ENCODE measurements around the gene SOAT1. TPM values are rescaled to one million over a fixed set of nuclear protein-coding genes. Genes with fewer than 3 reads are reported as not detected.

Gene SOAT1
- total RNA-seq, 1 donor from 2014 or later = 111 TPM

DNA sequence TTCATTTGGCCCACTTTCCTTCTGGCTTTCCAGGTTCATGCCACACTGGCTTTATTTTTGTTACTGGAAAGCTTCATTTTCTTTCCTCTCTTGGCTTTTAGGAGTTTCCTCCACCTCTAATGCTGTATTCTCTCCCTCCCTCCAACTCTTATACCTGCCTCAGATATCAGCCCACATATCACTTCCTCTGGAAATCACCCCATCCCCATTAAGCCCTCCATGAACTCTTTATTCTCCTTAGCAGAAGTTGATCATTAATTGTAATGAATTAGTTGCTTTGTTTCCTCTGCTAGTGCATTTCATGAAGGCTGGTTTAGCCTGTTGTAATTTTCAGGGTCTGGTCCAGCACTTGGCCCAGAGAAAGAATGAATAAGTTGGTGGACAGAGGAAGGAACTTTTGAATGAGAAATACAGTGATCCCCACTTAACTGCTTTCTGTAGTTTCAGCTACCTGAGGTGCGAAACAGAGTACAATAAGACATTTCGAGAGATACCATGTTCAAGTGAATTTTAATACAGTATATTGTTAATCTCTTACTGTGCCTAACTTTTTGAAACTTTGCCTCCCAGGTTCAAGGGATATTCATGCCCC lies 1.7 kb downstream of the SOAT1 start:
- Histone ChIP-seq H3K4me2 (ENCODE audit: low read length) (peak overlapping the region; percentile 93), H3K27ac (ENCODE audit: low read depth, low read length) (peak overlapping the region; percentile 88), H2AFZ (ENCODE audit: low read depth, low read length) (no peak overlapping the region), H4K20me1 (ENCODE audit: insufficient read depth, low read length) (peaks cover 19% of the 10 kb centered on the region), H3K4me3 (ENCODE audit: insufficient read depth, low read depth, low read length) (peak overlapping the region; percentile 90), H3K9ac (ENCODE audit: low read length) (peak overlapping the region; percentile 92), H3K9me3 (ENCODE audit: insufficient read depth, low read depth, low read length) (no peaks in the 10 kb centered on the region), H3K4me1 (ENCODE audit: insufficient read depth, low read length) (peaks cover 15% of the 10 kb centered on the region), H3K36me3 (ENCODE audit: insufficient read depth, low read length) (no peaks in the 10 kb centered on the region), H3K27me3 (ENCODE audit: insufficient read depth, low read length) (no peaks in the 10 kb centered on the region), H3K79me2 (ENCODE audit: insufficient read depth, low read length) (peaks cover 51% of the 10 kb centered on the region)
- H3K36me3 Mint-ChIP-seq (ENCODE audit: low read depth, unreplicated experiment) = peaks cover 5% of the 10 kb centered on the region
- peak overlapping the region; percentile 87 for H3K27ac Mint-ChIP-seq (ENCODE audit: unreplicated experiment)
- TF ChIP-seq CTCF (IDR thresholded peaks at IDR 0.05; ENCODE audit: insufficient read depth, low read depth, low read length) = no peak
- TF ChIP-seq EZH2 (IDR thresholded peaks at IDR 0.05; ENCODE audit: insufficient read depth, low read length) = no peak
- H3K4me3 Mint-ChIP-seq (ENCODE audit: unreplicated experiment) = peak overlapping the region; percentile 96
- H3K27me3 Mint-ChIP-seq (ENCODE audit: low read depth, unreplicated experiment) = peaks cover 4% of the 10 kb centered on the region
- FAIRE-seq (no peak), DNase-seq (ENCODE audit: low read depth) (no peak)
- peaks cover 22% of the 10 kb centered on the region for H3K4me1 Mint-ChIP-seq (ENCODE audit: low read depth, unreplicated experiment)
- H3K9me3 Mint-ChIP-seq (ENCODE audit: unreplicated experiment) = no peaks in the 10 kb centered on the region

DNA sequence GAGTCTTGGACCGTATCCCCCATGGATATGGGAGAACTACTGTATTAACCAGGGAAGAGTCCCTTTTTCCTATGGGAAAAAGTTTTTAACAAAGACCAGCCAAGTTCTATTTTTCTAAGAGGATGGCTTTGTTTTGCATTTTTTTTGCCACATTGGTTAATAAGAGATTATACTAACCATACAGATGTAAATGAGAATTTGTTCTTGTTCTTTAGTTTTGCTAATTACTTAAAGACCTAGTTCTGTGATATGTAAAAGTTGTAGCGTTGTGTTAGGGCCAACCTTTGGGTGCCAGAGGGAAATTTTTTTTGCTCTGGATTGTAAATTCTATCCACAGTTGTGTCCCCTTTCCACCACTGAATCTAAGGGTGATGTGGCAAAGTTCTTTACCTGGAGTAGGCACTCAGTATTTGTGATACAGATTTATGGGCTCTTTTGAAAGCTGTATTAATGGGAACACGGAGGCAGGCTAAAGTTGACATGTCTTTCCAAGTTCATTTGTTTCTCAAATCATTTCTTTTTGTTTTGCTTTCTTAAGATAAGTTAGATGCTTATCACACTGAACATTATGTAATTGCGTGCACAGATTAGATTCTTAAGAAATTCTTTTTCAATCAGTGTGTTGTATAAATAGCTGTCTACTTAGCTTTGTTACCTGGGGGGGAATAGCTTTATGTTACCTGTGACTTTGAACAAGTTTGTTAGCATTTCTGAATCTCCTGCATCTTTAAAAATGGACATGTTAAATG lies 2.9 kb downstream of the SOAT1 start:
- Histone ChIP-seq H3K4me1 (ENCODE audit: insufficient read depth, low read length) (peaks cover 15% of the 10 kb centered on the region), H3K4me3 (ENCODE audit: insufficient read depth, low read depth, low read length) (no peak overlapping the region), H3K36me3 (ENCODE audit: insufficient read depth, low read length) (no peaks in the 10 kb centered on the region), H3K9ac (ENCODE audit: low read length) (no peak overlapping the region), H3K27ac (ENCODE audit: low read depth, low read length) (no peak overlapping the region), H3K4me2 (ENCODE audit: low read length) (peak overlapping the region; percentile 13), H3K27me3 (ENCODE audit: insufficient read depth, low read length) (no peaks in the 10 kb centered on the region), H2AFZ (ENCODE audit: low read depth, low read length) (no peak overlapping the region), H3K79me2 (ENCODE audit: insufficient read depth, low read length) (peaks cover 64% of the 10 kb centered on the region), H3K9me3 (ENCODE audit: insufficient read depth, low read depth, low read length) (no peaks in the 10 kb centered on the region), H4K20me1 (ENCODE audit: insufficient read depth, low read length) (peaks cover 25% of the 10 kb centered on the region)
- DNase-seq (ENCODE audit: low read depth) = no peak
- H3K36me3 Mint-ChIP-seq (ENCODE audit: low read depth, unreplicated experiment) = peaks cover 5% of the 10 kb centered on the region
- H3K4me3 Mint-ChIP-seq (ENCODE audit: unreplicated experiment) = peak overlapping the region; percentile 52
- TF ChIP-seq EZH2 (IDR thresholded peaks at IDR 0.05; ENCODE audit: insufficient read depth, low read length) (no peak), CTCF (IDR thresholded peaks at IDR 0.05; ENCODE audit: insufficient read depth, low read depth, low read length) (no peak)
- no peak overlapping the region for H3K27ac Mint-ChIP-seq (ENCODE audit: unreplicated experiment)
- peaks cover 22% of the 10 kb centered on the region for H3K4me1 Mint-ChIP-seq (ENCODE audit: low read depth, unreplicated experiment)
- no peaks in the 10 kb centered on the region for H3K9me3 Mint-ChIP-seq (ENCODE audit: unreplicated experiment)
- H3K27me3 Mint-ChIP-seq (ENCODE audit: low read depth, unreplicated experiment) = no peaks in the 10 kb centered on the region
- FAIRE-seq = no peak

GRCh38 chr1:179297105-179297378 lies 3.4 kb downstream of the SOAT1 start:
- TF ChIP-seq CTCF (IDR thresholded peaks at IDR 0.05; ENCODE audit: insufficient read depth, low read depth, low read length) = no peak
- Histone ChIP-seq H2AFZ (ENCODE audit: low read depth, low read length) (no peak overlapping the region), H3K79me2 (ENCODE audit: insufficient read depth, low read length) (peaks cover 69% of the 10 kb centered on the region), H3K4me2 (ENCODE audit: low read length) (peak overlapping the region; percentile 13), H3K4me3 (ENCODE audit: insufficient read depth, low read depth, low read length) (no peak overlapping the region), H4K20me1 (ENCODE audit: insufficient read depth, low read length) (peaks cover 27% of the 10 kb centered on the region), H3K9me3 (ENCODE audit: insufficient read depth, low read depth, low read length) (no peaks in the 10 kb centered on the region), H3K27me3 (ENCODE audit: insufficient read depth, low read length) (no peaks in the 10 kb centered on the region), H3K4me1 (ENCODE audit: insufficient read depth, low read length) (peaks cover 15% of the 10 kb centered on the region), H3K9ac (ENCODE audit: low read length) (no peak overlapping the region), H3K36me3 (ENCODE audit: insufficient read depth, low read length) (no peaks in the 10 kb centered on the region), H3K27ac (ENCODE audit: low read depth, low read length) (no peak overlapping the region)
- Mint-ChIP-seq H3K27me3 (ENCODE audit: low read depth, unreplicated experiment) (no peaks in the 10 kb centered on the region), H3K4me1 (ENCODE audit: low read depth, unreplicated experiment) (peaks cover 23% of the 10 kb centered on the region), H3K9me3 (ENCODE audit: unreplicated experiment) (no peaks in the 10 kb centered on the region), H3K4me3 (ENCODE audit: unreplicated experiment) (peak overlapping the region; percentile 52), H3K36me3 (ENCODE audit: low read depth, unreplicated experiment) (peaks cover 5% of the 10 kb centered on the region), H3K27ac (ENCODE audit: unreplicated experiment) (no peak overlapping the region)
- FAIRE-seq (no peak), DNase-seq (ENCODE audit: low read depth) (no peak)
